OCI-M1 (cell line): ENCODE results near the gene LPP.

Source experiments
- DNase-seq: peaks from one replicate; lab custom pipeline; 2025; lab: John Stamatoyannopoulos, UW

Gene LPP

GRCh38 chr3:188925376-188925775 lies 771.4 kb downstream of the LPP start:
- no peak for DNase-seq

- no peak for DNase-seq
These were observed 772.2 kb downstream of the LPP start for GRCh38 chr3:188926111-188926510.

GRCh38 chr3:188926741-188927511 lies 773.0 kb downstream of the LPP start:
- DNase-seq = no peak

- DNase-seq = no peak
These were observed 774.0 kb downstream of the LPP start for GRCh38 chr3:188927971-188928370.

GRCh38 chr3:188929137-188929536 lies 775.2 kb downstream of the LPP start:
- no peak for DNase-seq

GRCh38 chr3:188931036-188931435 lies 777.1 kb downstream of the LPP start:
- DNase-seq = no peak

- no peak for DNase-seq
These were observed 777.6 kb downstream of the LPP start for GRCh38 chr3:188931531-188931930.

GRCh38 chr3:188934989-188935388 lies 781.0 kb downstream of the LPP start:
- no peak for DNase-seq

GRCh38 chr3:188936597-188937107 lies 782.7 kb downstream of the LPP start:
- DNase-seq = no peak

- DNase-seq = no peak
These were observed 783.4 kb downstream of the LPP start for GRCh38 chr3:188937389-188937788.

- DNase-seq = no peak
These were observed 785.0 kb downstream of the LPP start for GRCh38 chr3:188938999-188939398.

- no peak for DNase-seq
These were observed 786.0 kb downstream of the LPP start for GRCh38 chr3:188939814-188940572.
